Cardiac muscle cell (in vitro differentiated cells and primary cell): ENCODE measurements around the gene CELSR1. TPM values are rescaled to one million over a fixed set of nuclear protein-coding genes. Genes with fewer than 3 reads are reported as not detected.

ENCODE experiments used
- DNase-seq, 2 donors: peaks; one replicate each; pipeline versions ENCODE4 v3.0.0 to v3.0.0-alpha.2; 2010 to 2017; ENCODE audit warnings: low read depth in 1 of 2, low spot score in 1 of 2
- H3K27ac ChIP-seq: fragments of 200-600 bp; sonication (generic); 2 replicates; pipeline ENCODE4 v1.5.1; 2016
- H3K27me3 ChIP-seq: fragments of 200-600 bp; sonication (generic); 2 replicates; pipeline ENCODE4 v1.6.0; 2016; ENCODE audit warnings: control low read depth
- H3K36me3 ChIP-seq: fragments of 200-600 bp; sonication (generic); 2 replicates; pipeline ENCODE4 v1.5.1; 2016; ENCODE audit warnings: control low read depth
- H3K4me1 ChIP-seq: fragments of 200-600 bp; sonication (generic); 2 replicates; pipeline ENCODE4 v1.8.1; 2017; ENCODE audit warnings: low read depth, mild to moderate bottlenecking, mixed run types
- H3K4me3 ChIP-seq: fragments of 200-600 bp; sonication (generic); 2 replicates; pipeline ENCODE4 v1.5.1; 2016; ENCODE audit warnings: mild to moderate bottlenecking
- H3K9me3 ChIP-seq: fragments of 200-600 bp; sonication (generic); 2 replicates; pipeline ENCODE4 v1.5.1; 2017; ENCODE audit warnings: low read depth, mild to moderate bottlenecking, control low read depth
- polyA plus RNA-seq: library from polyadenylated mRNA; unstranded; fragments of >200 nt; fragmentation: Nextera tagmentation; extraction: Ambion mirVana; gene quantifications from 2 replicates; pipeline ENCODE4 v1.2.1, GENCODE V29; 2016
- total RNA-seq: library from RNA; depleted of rRNA; stranded (reverse); fragments of >200 nt; gene quantifications from 2 replicates; pipeline ENCODE4 v1.2.3, GENCODE V29; 2016
- TF ChIP-seq, protein P1 (sequence below): IDR thresholded peaks from 2 replicates; pipeline ENCODE4 v1.5.1; 2012; ENCODE audit warnings: low read depth, mild to moderate bottlenecking, low read length

Gene CELSR1
- total and polyA plus RNA-seq, 2 experiments from 2014 or later: 9.0 to 37.4 TPM

- no peak for DNase-seq
- Histone ChIP-seq H3K4me3 (no peak overlapping the region), H3K27ac (no peak overlapping the region), H3K4me1 (peaks cover 10% of the 10 kb centered on the region), H3K9me3 (no peaks in the 10 kb centered on the region), H3K27me3 (no peaks in the 10 kb centered on the region), H3K36me3 (no peaks in the 10 kb centered on the region)
- TF ChIP-seq, protein P1, sequence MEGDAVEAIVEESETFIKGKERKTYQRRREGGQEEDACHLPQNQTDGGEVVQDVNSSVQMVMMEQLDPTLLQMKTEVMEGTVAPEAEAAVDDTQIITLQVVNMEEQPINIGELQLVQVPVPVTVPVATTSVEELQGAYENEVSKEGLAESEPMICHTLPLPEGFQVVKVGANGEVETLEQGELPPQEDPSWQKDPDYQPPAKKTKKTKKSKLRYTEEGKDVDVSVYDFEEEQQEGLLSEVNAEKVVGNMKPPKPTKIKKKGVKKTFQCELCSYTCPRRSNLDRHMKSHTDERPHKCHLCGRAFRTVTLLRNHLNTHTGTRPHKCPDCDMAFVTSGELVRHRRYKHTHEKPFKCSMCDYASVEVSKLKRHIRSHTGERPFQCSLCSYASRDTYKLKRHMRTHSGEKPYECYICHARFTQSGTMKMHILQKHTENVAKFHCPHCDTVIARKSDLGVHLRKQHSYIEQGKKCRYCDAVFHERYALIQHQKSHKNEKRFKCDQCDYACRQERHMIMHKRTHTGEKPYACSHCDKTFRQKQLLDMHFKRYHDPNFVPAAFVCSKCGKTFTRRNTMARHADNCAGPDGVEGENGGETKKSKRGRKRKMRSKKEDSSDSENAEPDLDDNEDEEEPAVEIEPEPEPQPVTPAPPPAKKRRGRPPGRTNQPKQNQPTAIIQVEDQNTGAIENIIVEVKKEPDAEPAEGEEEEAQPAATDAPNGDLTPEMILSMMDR: no peak
Observed at GRCh38 chr22:46568102-46568809, 30.8 kb upstream of the CELSR1 start.

DNA sequence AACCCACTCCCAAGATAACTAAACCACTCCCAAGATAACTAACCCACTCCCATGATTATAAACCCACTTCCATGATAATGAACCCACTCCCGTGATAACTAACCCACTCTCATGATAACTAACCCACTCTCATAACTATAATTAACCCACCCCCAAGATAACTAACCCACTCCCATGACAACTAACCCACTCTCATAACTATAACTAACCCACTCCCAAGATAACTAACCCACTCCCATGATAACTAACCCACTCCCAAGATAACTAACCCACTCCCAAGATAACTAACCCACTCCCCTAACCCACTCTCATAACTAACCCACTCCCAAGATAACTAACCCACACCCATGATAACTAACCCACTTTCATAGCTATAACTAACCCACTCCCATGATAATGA lies 30.1 kb upstream of the CELSR1 start:
- Histone ChIP-seq H3K27ac (no peak overlapping the region), H3K4me3 (no peak overlapping the region), H3K4me1 (peaks cover 10% of the 10 kb centered on the region), H3K27me3 (no peaks in the 10 kb centered on the region), H3K9me3 (no peaks in the 10 kb centered on the region), H3K36me3 (no peaks in the 10 kb centered on the region)
- TF ChIP-seq, protein P1: no peak
- DNase-seq: no peak

DNA sequence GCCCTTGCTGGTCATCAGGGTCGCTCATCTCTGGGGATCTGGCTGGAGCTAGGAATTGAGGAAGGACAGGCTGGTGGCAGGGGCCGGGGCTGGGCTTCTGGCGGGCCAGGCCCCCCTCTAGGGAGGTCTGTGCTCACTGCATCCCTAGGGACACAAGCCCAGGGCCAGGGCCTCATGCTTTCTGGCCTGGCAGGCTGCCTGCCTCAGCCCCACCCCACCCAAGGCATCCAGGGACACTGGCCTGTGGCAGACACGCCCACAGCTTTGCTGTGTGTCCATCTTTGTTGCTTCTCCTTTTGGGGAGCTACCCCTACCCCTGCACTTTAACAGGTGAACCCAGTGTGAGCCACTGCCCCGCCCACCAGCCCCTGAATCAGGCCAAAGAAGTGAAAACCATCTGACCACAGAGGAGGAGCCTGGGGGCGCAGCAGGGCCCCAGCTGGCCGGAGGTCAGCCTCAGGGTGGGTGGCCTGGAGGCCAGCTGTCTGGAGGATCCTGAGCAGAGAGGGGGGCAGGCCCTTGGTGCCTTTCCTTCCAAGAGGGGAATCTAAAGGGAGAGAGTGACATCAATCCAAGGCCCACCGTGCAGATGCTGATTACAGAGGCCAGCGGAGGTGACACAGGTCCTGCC lies 26.8 kb upstream of the CELSR1 start:
- DNase-seq: no peak
- no peaks in the 10 kb centered on the region for H3K36me3 ChIP-seq
- peak overlapping the region; percentile 81 for H3K27ac ChIP-seq
- no peak overlapping the region for H3K4me3 ChIP-seq
- H3K4me1 ChIP-seq: peaks cover 10% of the 10 kb centered on the region
- no peaks in the 10 kb centered on the region for H3K9me3 ChIP-seq
- TF ChIP-seq, protein P1: no peak
- no peaks in the 10 kb centered on the region for H3K27me3 ChIP-seq

- peak; percentile 72 to 81 for DNase-seq
- Histone ChIP-seq H3K36me3 (no peaks in the 10 kb centered on the region), H3K27ac (peak overlapping the region; percentile 81), H3K27me3 (no peaks in the 10 kb centered on the region), H3K9me3 (no peaks in the 10 kb centered on the region), H3K4me1 (peaks cover 10% of the 10 kb centered on the region), H3K4me3 (no peak overlapping the region)
- TF ChIP-seq, protein P1: peak; percentile 82
Observed at GRCh38 chr22:46563381-46564083, 26.1 kb upstream of the CELSR1 start.

- H3K4me3 ChIP-seq: no peak overlapping the region
- H3K27ac ChIP-seq: no peak overlapping the region
- peak in 1 of 2 donors; percentile 63 for DNase-seq
- peaks cover 10% of the 10 kb centered on the region for H3K4me1 ChIP-seq
- TF ChIP-seq, protein P1: no peak
- no peaks in the 10 kb centered on the region for H3K27me3 ChIP-seq
- no peaks in the 10 kb centered on the region for H3K36me3 ChIP-seq
- H3K9me3 ChIP-seq: no peaks in the 10 kb centered on the region
Observed at GRCh38 chr22:46561435-46561905, 24.1 kb upstream of the CELSR1 start.
